GM23248 (cell line): ENCODE data around the gene DHRS1. TPM values are rescaled to one million over a fixed set of nuclear protein-coding genes. Genes with fewer than 3 reads are reported as not detected.

Source experiments
- DNase-seq: peaks from one replicate; pipeline ENCODE4 v3.0.0-alpha.2; 2015
- H2AFZ ChIP-seq: fragments of 200-600 bp; sonication (generic); 2 replicates; pipeline ENCODE4 v1.6.1; 2016; ENCODE audit warnings: antibody characterized with exemption
- H3F3A ChIP-seq: fragments of 200-600 bp; sonication (generic); 2 replicates; pipeline ENCODE4 v1.6.1; 2016; ENCODE audit warnings: mild to moderate bottlenecking, antibody characterized with exemption, mixed run types; ENCODE audit not compliant: insufficient read depth
- H3K27ac ChIP-seq: fragments of 200-600 bp; sonication (generic); 2 replicates; pipeline ENCODE4 v1.5.1; 2016; ENCODE audit warnings: mild to moderate bottlenecking
- H3K27me3 ChIP-seq: fragments of 200-600 bp; sonication (generic); replicated peaks from 2 replicates; pipeline ENCODE4 v1.6.1; 2016; ENCODE audit warnings: mild to moderate bottlenecking; ENCODE audit not compliant: insufficient read depth
- H3K36me3 ChIP-seq: fragments of 200-600 bp; sonication (generic); 2 replicates; pipeline ENCODE4 v1.6.1; 2016; ENCODE audit warnings: low read depth, mild to moderate bottlenecking
- H3K4me1 ChIP-seq: fragments of 200-600 bp; sonication (generic); 2 replicates; pipeline ENCODE4 v1.6.1; 2016; ENCODE audit warnings: mild to moderate bottlenecking; ENCODE audit not compliant: insufficient read depth
- H3K4me2 ChIP-seq: fragments of 200-600 bp; sonication (generic); one replicate; pipeline ENCODE4 v1.6.1; 2016; ENCODE audit warnings: mild to moderate bottlenecking; ENCODE audit not compliant: unreplicated experiment
- H3K4me3 ChIP-seq: fragments of 200-600 bp; sonication (generic); 2 replicates; pipeline ENCODE4 v1.5.1; 2016; ENCODE audit warnings: mild to moderate bottlenecking
- H3K79me2 ChIP-seq: fragments of 200-600 bp; sonication (generic); 2 replicates; pipeline ENCODE4 v1.6.1; 2016; ENCODE audit warnings: mild to moderate bottlenecking; ENCODE audit not compliant: insufficient read depth
- H3K9ac ChIP-seq: fragments of 200-600 bp; sonication (generic); 2 replicates; pipeline ENCODE4 v1.6.1; 2016; ENCODE audit warnings: mild to moderate bottlenecking
- H3K9me2 ChIP-seq: fragments of 200-600 bp; sonication (generic); 2 replicates; pipeline ENCODE4 v1.6.1; 2016; ENCODE audit warnings: mixed run types, mild to moderate bottlenecking, moderate library complexity; ENCODE audit not compliant: insufficient read depth
- H3K9me3 ChIP-seq: fragments of 200-600 bp; sonication (generic); one replicate; pipeline ENCODE4 v1.6.1; 2017; ENCODE audit warnings: low read depth
- H4K20me1 ChIP-seq: fragments of 200-600 bp; sonication (generic); 2 replicates; pipeline ENCODE4 v1.6.0; 2016; ENCODE audit not compliant: insufficient read depth
- EZH2 ChIP-seq: fragments of 200-600 bp; sonication (generic); IDR thresholded peaks from 2 replicates; pipeline ENCODE4 v1.6.1; 2018; ENCODE audit warnings: antibody characterized with exemption, mild to moderate bottlenecking; ENCODE audit not compliant: insufficient read depth, poor library complexity, severe bottlenecking
- EZH2phosphoT487 ChIP-seq: fragments of 200-600 bp; sonication (generic); IDR thresholded peaks from 2 replicates; pipeline ENCODE4 v1.6.1; 2018; ENCODE audit warnings: antibody characterized with exemption, moderate library complexity, mild to moderate bottlenecking, low read depth; ENCODE audit not compliant: insufficient read depth
- WGBS, 2 experiments: methylation state at CpG; one replicate each; pipeline ENCODE4 v1.1.6; 2015 to 2017; ENCODE audit warnings: low lambda C conversion rate in 2 of 2, low coverage in 1 of 2; ENCODE audit errors: missing lambda C conversion rate in 2 of 2; 5-methylcytosine and 5-hydroxymethylcytosine counted together
- in situ Hi-C: fragments of 300-500 bp; cut with MboI; formaldehyde crosslinking; loops from 2 replicates; pipeline ENCODE4 v1.15.0; 2020
- polyA plus RNA-seq: library from polyadenylated mRNA; unstranded; fragments of >200 nt; fragmentation: Nextera tagmentation; extraction: Ambion mirVana; gene quantifications from 2 replicates; pipeline ENCODE4 v1.2.1, GENCODE V29; 2016
- total RNA-seq: library from RNA; depleted of rRNA; stranded (reverse); fragments of >200 nt; shearing (Covaris generic); gene quantifications from 2 replicates; pipeline ENCODE4 v1.2.3, GENCODE V29; 2014

The DHRS1 gene
- total and polyA plus RNA-seq, 2 experiments from 2014 or later: 12.8 to 31.0 TPM

DNA sequence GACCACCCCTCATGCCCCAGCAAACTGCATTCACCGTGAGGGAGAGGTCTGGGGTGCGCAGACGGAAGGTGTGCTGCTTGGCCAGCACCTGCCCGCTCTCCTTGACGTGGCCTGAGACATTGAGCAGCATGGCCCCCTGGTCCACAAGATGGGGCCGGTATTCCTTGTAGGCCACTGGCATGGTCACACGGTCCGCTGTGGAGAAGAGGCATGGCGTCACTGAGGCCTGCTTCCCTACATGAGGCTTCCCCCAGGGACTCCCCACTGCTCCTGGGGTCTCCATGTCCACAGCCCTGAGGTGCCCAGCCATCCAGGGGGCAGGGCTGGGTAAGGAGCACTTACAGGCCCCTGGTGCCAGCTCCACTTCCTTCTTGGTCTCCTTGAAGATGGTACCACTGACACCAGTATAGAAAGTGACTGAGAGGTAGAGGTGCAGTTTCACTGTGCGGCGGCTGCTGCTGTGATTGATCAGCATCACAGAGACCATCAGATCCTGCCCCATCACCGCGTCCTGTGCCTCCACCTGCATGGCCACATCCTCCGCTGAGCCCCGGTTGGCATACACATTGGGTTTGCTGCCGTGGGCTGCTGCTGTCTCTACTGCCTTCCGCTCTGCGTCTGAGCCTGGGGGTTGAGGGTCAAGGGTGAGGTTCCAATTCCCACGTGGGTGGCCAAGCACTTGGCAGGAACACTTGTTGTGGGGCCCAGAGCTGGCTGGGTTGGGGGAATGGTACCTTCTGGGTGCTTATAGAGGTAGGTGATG, 44.8 kb downstream of the DHRS1 start:
- Histone ChIP-seq H3K9me2 (no peaks in the 10 kb centered on the region), H4K20me1 (no peaks in the 10 kb centered on the region), H3K36me3 (no peaks in the 10 kb centered on the region), H3K4me2 (no peak overlapping the region), H3K27me3 (no peaks in the 10 kb centered on the region), H3K9ac (no peak overlapping the region), H2AFZ (no peak overlapping the region), H3K4me1 (peaks cover 17% of the 10 kb centered on the region), H3F3A (peaks cover 16% of the 10 kb centered on the region; the same call in 1 of the 2 replicates), H3K27ac (no peak overlapping the region), H3K9me3 (no peaks in the 10 kb centered on the region), H3K4me3 (no peak overlapping the region), H3K79me2 (no peaks in the 10 kb centered on the region)
- DNase-seq: no peak
- TF ChIP-seq EZH2phosphoT487 (no peak), EZH2 (no peak)
- WGBS, 2 experiments: 88 to 89% methylated on average over 19 of the region's 19 CpGs
- in situ Hi-C loops: no loop called here

DNA sequence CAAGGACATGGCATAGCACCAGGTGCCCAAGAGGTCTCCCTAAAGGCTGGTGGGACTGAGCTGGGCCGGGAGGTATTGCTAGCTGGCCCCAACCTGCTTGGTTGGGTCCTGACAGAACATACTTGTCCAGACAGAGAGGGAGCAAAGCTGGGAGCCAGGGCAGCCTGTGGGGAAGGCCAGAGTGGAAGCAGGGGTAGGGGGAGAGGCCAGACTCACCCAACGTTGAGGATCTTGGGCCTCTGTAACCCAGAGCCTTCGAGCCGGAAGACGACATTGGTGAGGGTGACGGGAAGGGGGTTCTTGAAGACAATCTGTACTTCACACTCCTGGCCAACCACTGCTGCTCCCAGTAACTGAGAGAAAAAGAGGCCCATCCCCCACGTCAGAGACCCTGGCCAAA, 45.6 kb downstream of the DHRS1 start:
- in situ Hi-C loops: no loop called here
- Histone ChIP-seq H3K4me3 (no peak overlapping the region), H2AFZ (no peak overlapping the region), H4K20me1 (no peaks in the 10 kb centered on the region), H3K4me1 (peaks cover 11% of the 10 kb centered on the region), H3K79me2 (no peaks in the 10 kb centered on the region), H3K9ac (no peak overlapping the region), H3K36me3 (no peaks in the 10 kb centered on the region), H3K27me3 (no peaks in the 10 kb centered on the region), H3K9me2 (no peaks in the 10 kb centered on the region), H3F3A (peaks cover 16% of the 10 kb centered on the region; the same call in 1 of the 2 replicates), H3K27ac (no peak overlapping the region), H3K9me3 (no peaks in the 10 kb centered on the region), H3K4me2 (no peak overlapping the region)
- no peak for TF ChIP-seq EZH2
- no peak for TF ChIP-seq EZH2phosphoT487
- DNase-seq: no peak
- 69 to 77% methylated on average over 7 of the region's 7 CpGs for WGBS, 2 experiments

DNA sequence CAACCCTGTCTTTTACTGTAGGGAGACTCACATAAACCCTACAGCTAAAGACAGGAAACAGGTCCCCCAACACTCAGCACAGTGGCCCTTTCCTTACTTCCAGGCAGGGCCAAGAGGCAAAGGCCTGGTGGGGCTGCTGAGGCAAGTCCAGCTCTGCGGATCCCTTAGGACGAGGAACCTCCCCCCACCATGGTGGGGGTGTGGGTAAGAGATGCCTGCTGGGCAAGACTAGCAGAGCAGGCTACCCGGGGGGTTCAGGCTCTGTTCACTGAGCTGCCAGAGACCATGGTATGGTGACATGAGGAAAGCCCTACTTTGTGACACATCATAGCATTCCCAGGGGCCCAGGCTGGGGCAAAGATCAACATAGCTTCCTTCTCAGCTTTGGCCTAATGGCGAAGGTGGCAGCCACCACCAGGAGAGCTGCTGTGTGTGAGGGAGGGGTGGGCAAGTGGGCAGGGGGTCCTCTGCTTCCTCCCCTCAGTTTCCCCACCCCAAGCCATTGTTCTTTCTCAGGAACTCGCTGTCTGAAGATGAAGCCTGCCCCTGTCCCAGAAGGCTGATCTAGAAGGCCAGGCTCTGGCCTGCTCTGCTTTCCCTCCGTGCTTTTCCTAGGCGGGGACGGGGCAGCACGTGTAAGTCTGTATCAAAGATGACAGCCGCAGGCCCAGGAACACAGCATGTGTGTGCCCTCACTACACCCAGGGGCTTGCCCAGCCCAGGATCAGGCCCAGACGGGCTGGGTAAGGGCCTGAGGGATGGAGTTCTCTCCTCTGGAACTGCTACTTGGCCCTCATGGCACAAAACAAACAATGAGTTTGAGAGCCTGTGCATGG, 47.1 kb downstream of the DHRS1 start:
- DNase-seq: no peak
- TF ChIP-seq EZH2 (no peak), EZH2phosphoT487 (no peak)
- 89 to 98% methylated on average over 11 of the region's 11 CpGs for WGBS, 2 experiments

GRCh38 chr14:24251880-24252288, 47.7 kb downstream of the DHRS1 start:
- Histone ChIP-seq H3K36me3 (no peaks in the 10 kb centered on the region), H3K9me3 (no peaks in the 10 kb centered on the region), H3K4me3 (no peak overlapping the region), H2AFZ (no peak overlapping the region), H3K4me2 (peak overlapping the region; percentile 28), H3K27ac (no peak overlapping the region), H3F3A (peaks cover 16% of the 10 kb centered on the region; the same call in 1 of the 2 replicates), H3K79me2 (no peaks in the 10 kb centered on the region), H3K4me1 (peaks cover 10% of the 10 kb centered on the region), H3K9me2 (no peaks in the 10 kb centered on the region), H3K9ac (no peak overlapping the region), H3K27me3 (no peaks in the 10 kb centered on the region), H4K20me1 (no peaks in the 10 kb centered on the region)
- in situ Hi-C loops: no loop called here
- TF ChIP-seq EZH2 (no peak), EZH2phosphoT487 (no peak)
- 89 to 100% methylated on average over 1 of the region's 1 CpG for WGBS, 2 experiments
- DNase-seq: peak; percentile 58

More for the DNA sequence above, 47.1 kb downstream of the DHRS1 start:
- H4K20me1 ChIP-seq: no peaks in the 10 kb centered on the region
- no peak overlapping the region for H2AFZ ChIP-seq
- H3K9me2 ChIP-seq: no peaks in the 10 kb centered on the region
- peaks cover 10% of the 10 kb centered on the region for H3K4me1 ChIP-seq
- H3K9ac ChIP-seq: no peak overlapping the region
- H3K4me3 ChIP-seq: no peak overlapping the region
- no peaks in the 10 kb centered on the region for H3K79me2 ChIP-seq
- H3K9me3 ChIP-seq: no peaks in the 10 kb centered on the region
- no peaks in the 10 kb centered on the region for H3K36me3 ChIP-seq
- H3K4me2 ChIP-seq: no peak overlapping the region
- in situ Hi-C loops: no loop called here
- no peaks in the 10 kb centered on the region for H3K27me3 ChIP-seq
- H3K27ac ChIP-seq: no peak overlapping the region
- peaks cover 16% of the 10 kb centered on the region; the same call in 1 of the 2 replicates for H3F3A ChIP-seq
